Panc1 (cell line): Measurements from ENCODE around the gene HNRNPA1. TPM values are rescaled to one million over a fixed set of nuclear protein-coding genes. Genes with fewer than 3 reads are reported as not detected.
A peak's percentile ranks its signal among the peaks of the same experiment; 100 is the strongest.

Source experiments
- ATAC-seq: fragments of 200-7000 bp; cut with Tn5 transposase; 2 replicates; pipeline ENCODE4 v1.9.1; 2020; ENCODE audit warnings: mild to moderate bottlenecking, moderate library complexity
- BruUV-seq: library from RNA; stranded (reverse); fragments of 400-500 nt; replicated peaks from 2 replicates; lab custom pipeline; 2021; lab: Mats Ljungman, UMichigan
- CTCF ChIA-PET: fragments of 300-600 bp; sonication (Branson Sonifier 250); formaldehyde crosslinking; loops from one replicate; lab custom pipeline; 2022; ENCODE audit warnings: antibody characterized with exemption; lab: Charles Lee
- POLR2A ChIA-PET: fragments of 300-600 bp; sonication (Branson Sonifier 250); formaldehyde crosslinking; loops from one replicate; lab custom pipeline; 2022; ENCODE audit warnings: antibody characterized with exemption; lab: Charles Lee
- DNase-seq: peaks from one replicate; pipeline ENCODE4 v3.0.0-alpha.2; 2010; ENCODE audit warnings: low read depth, low spot score
- H3K27ac ChIP-seq: 2 replicates; pipeline ENCODE4 v1.5.1; 2011; ENCODE audit warnings: mild to moderate bottlenecking, low read length, inconsistent platforms
- H3K27me3 ChIP-seq: fragments of 200-500 bp; sonication (Bioruptor generic); 2 replicates; pipeline ENCODE4 v1.6.0; 2014; ENCODE audit warnings: low read length, inconsistent platforms; ENCODE audit not compliant: control insufficient read depth, insufficient read depth
- H3K36me3 ChIP-seq: fragments of 200-500 bp; sonication (Bioruptor generic); 2 replicates; pipeline ENCODE4 v1.5.1; 2014; ENCODE audit warnings: inconsistent platforms, mild to moderate bottlenecking, low read length, moderate library complexity; ENCODE audit not compliant: control insufficient read depth, insufficient read depth
- H3K4me1 ChIP-seq: 2 replicates; pipeline ENCODE4 v1.5.1; 2011; ENCODE audit warnings: inconsistent platforms, mild to moderate bottlenecking, low read length, moderate library complexity; ENCODE audit not compliant: control insufficient read depth, insufficient read depth
- H3K4me3 ChIP-seq, 2 experiments: 2 replicates each; pipeline ENCODE4 v1.5.1; 2011 to 2012; ENCODE audit warnings: low read depth in 2 of 2, low read length in 2 of 2, mild to moderate bottlenecking in 2 of 2, inconsistent platforms in 1 of 2, moderate library complexity in 1 of 2
- H3K9me3 ChIP-seq: fragments of 200-500 bp; sonication (Bioruptor generic); 2 replicates; pipeline ENCODE4 v1.5.1; 2014; ENCODE audit warnings: low read depth, mild to moderate bottlenecking, inconsistent platforms, low read length, moderate library complexity; ENCODE audit not compliant: control insufficient read depth, insufficient read depth
- POLR2AphosphoS5 ChIP-seq: IDR thresholded peaks from 2 replicates; pipeline ENCODE4 v1.6.1; 2012; ENCODE audit warnings: mild to moderate bottlenecking, low read depth, low read length, moderate library complexity
- SIN3A ChIP-seq: IDR thresholded peaks from 2 replicates; pipeline ENCODE4 v1.6.1; 2012; ENCODE audit warnings: low read depth, mild to moderate bottlenecking, low read length, moderate library complexity, borderline replicate concordance; ENCODE audit not compliant: insufficient read depth
- TCF7L2 ChIP-seq: IDR thresholded peaks from 2 replicates; pipeline ENCODE4 v1.6.1; 2011; ENCODE audit warnings: mild to moderate bottlenecking, low read depth, low read length, inconsistent platforms
- in situ Hi-C: cut with HindIII; loops from 2 replicates; pipeline ENCODE4 v1.10.0; 2016; ENCODE audit warnings: low sequenced_read_pairs, low pct_unique_long_range_greater_than_20kb
- intact Hi-C: fragments of 100-400 bp; cut with micrococcal nuclease; formaldehyde crosslinking; loops from one replicate; pipeline ENCODE4 v1.10.0; 2022; ENCODE audit not compliant: unreplicated experiment
- total RNA-seq: library from RNA; stranded (reverse); gene quantifications from one replicate; pipeline ENCODE4 v1.2.1, GENCODE V29; 2021; ENCODE audit not compliant: unreplicated experiment
- TF ChIP-seq, protein P1 (sequence below), 2 experiments: IDR thresholded peaks; 2 replicates each; pipeline ENCODE4 v1.6.1; 2011 to 2012; ENCODE audit warnings: low read depth in 2 of 2, control low read depth in 1 of 2, low read length in 1 of 2, mild to moderate bottlenecking in 1 of 2, moderate library complexity in 1 of 2; ENCODE audit not compliant: insufficient read depth in 1 of 2
- TF ChIP-seq, protein P2 (sequence below): fragments of 450-650 bp; IDR thresholded peaks from 2 replicates; pipeline ENCODE4 v1.5.1; 2017; ENCODE audit warnings: mild to moderate bottlenecking

The HNRNPA1 gene
- total RNA-seq, 1 experiment from 2014 or later, result 689 TPM

GRCh38 chr12:54253240-54253639 is 27.3 kb upstream of the HNRNPA1 start:
- TF ChIP-seq, protein P1, sequence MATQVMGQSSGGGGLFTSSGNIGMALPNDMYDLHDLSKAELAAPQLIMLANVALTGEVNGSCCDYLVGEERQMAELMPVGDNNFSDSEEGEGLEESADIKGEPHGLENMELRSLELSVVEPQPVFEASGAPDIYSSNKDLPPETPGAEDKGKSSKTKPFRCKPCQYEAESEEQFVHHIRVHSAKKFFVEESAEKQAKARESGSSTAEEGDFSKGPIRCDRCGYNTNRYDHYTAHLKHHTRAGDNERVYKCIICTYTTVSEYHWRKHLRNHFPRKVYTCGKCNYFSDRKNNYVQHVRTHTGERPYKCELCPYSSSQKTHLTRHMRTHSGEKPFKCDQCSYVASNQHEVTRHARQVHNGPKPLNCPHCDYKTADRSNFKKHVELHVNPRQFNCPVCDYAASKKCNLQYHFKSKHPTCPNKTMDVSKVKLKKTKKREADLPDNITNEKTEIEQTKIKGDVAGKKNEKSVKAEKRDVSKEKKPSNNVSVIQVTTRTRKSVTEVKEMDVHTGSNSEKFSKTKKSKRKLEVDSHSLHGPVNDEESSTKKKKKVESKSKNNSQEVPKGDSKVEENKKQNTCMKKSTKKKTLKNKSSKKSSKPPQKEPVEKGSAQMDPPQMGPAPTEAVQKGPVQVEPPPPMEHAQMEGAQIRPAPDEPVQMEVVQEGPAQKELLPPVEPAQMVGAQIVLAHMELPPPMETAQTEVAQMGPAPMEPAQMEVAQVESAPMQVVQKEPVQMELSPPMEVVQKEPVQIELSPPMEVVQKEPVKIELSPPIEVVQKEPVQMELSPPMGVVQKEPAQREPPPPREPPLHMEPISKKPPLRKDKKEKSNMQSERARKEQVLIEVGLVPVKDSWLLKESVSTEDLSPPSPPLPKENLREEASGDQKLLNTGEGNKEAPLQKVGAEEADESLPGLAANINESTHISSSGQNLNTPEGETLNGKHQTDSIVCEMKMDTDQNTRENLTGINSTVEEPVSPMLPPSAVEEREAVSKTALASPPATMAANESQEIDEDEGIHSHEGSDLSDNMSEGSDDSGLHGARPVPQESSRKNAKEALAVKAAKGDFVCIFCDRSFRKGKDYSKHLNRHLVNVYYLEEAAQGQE (IDR thresholded peaks at IDR 0.05; ENCODE audit: insufficient read depth in 1 of 2, low read depth in 2 of 2, low read length in 1 of 2), result no peak
- TF ChIP-seq SIN3A (no peak), TCF7L2 (peak; percentile 63; the same call in 1 of the 2 replicates), POLR2AphosphoS5 (no peak)
- TF ChIP-seq, protein P2, sequence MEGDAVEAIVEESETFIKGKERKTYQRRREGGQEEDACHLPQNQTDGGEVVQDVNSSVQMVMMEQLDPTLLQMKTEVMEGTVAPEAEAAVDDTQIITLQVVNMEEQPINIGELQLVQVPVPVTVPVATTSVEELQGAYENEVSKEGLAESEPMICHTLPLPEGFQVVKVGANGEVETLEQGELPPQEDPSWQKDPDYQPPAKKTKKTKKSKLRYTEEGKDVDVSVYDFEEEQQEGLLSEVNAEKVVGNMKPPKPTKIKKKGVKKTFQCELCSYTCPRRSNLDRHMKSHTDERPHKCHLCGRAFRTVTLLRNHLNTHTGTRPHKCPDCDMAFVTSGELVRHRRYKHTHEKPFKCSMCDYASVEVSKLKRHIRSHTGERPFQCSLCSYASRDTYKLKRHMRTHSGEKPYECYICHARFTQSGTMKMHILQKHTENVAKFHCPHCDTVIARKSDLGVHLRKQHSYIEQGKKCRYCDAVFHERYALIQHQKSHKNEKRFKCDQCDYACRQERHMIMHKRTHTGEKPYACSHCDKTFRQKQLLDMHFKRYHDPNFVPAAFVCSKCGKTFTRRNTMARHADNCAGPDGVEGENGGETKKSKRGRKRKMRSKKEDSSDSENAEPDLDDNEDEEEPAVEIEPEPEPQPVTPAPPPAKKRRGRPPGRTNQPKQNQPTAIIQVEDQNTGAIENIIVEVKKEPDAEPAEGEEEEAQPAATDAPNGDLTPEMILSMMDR, result no peak
- in situ Hi-C loops, result no loop called here

DNA sequence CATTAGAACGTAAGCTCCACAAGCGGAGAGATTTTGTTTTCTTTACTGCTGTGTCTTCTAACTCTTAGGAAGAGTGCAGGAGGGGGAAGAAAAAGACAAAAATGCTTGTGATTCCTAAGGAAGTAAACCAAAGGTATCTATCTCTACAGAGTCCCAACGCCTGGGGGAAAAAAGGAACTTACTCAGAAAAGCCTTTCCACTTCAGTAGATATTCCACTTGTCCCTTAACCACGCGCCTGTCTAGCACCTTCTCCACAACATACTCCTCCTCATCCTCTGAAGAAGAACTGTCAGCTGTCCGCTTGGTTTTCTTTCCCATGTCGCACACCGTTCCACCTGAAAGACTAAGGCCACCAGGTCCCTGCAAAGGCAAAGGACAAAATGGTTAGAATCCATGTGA is 23.2 kb upstream of the HNRNPA1 start:
- intact Hi-C loops, result no loop called here
- peaks cover 54% of the 10 kb centered on the region for H3K4me1 ChIP-seq

More at GRCh38 chr12:54253240-54253639, 27.3 kb upstream of the HNRNPA1 start:
- no peak for DNase-seq
- Histone ChIP-seq H3K4me1 (peaks cover 26% of the 10 kb centered on the region), H3K9me3 (no peaks in the 10 kb centered on the region), H3K36me3 (peaks cover 9% of the 10 kb centered on the region), H3K4me3 (no peak overlapping the region), H3K27me3 (no peaks in the 10 kb centered on the region), H3K27ac (peak overlapping the region; percentile 73)
- POLR2A ChIA-PET, result interaction anchor here (0.7 kb wide), 1 partner anchor 27 kb away, joined by 3 read pairs; the partner anchor contains the start of genes CBX5 and HNRNPA1
- no TSS peak for BruUV-seq
- peak; percentile 84 for ATAC-seq
- intact Hi-C loops, result no loop called here
- CTCF ChIA-PET, result interaction anchor here (0.6 kb wide), 1 partner anchor 221 kb away, joined by 5 read pairs; no protein-coding TSS in a partner anchor

More for the DNA sequence above, 23.2 kb upstream of the HNRNPA1 start:
- Histone ChIP-seq H3K27ac (peak overlapping the region; percentile 99), H3K9me3 (no peaks in the 10 kb centered on the region), H3K4me3 (no peak overlapping the region), H3K27me3 (no peaks in the 10 kb centered on the region), H3K36me3 (peaks cover 5% of the 10 kb centered on the region; the same call in 1 of the 2 replicates)
- TSS peak; percentile 18 for BruUV-seq
- in situ Hi-C loops, result no loop called here
- no peak for ATAC-seq
- ChIA-PET POLR2A (no interaction called here), CTCF (no interaction called here)
- no peak for TF ChIP-seq POLR2AphosphoS5
- TF ChIP-seq TCF7L2, result no peak
- TF ChIP-seq, protein P1 (IDR thresholded peaks at IDR 0.05; ENCODE audit: insufficient read depth in 1 of 2, low read depth in 2 of 2, low read length in 1 of 2), result no peak
- TF ChIP-seq SIN3A, result no peak
- TF ChIP-seq, protein P2, result no peak
- no peak for DNase-seq
